Stimulated activated CD4-positive, alpha-beta T cell treated with anti-CD3 and anti-CD28 coated beads, TNF-alpha, amount 100 ng/mL, for 48 hours (primary cell): ENCODE measurements around the gene RORC.

ENCODE experiments used
- DNase-seq, 3 donors: peaks; one replicate each; pipeline ENCODE4 v3.0.0-alpha.2; 2020; ENCODE audit warnings: low read depth in 3 of 3

The RORC gene

DNA sequence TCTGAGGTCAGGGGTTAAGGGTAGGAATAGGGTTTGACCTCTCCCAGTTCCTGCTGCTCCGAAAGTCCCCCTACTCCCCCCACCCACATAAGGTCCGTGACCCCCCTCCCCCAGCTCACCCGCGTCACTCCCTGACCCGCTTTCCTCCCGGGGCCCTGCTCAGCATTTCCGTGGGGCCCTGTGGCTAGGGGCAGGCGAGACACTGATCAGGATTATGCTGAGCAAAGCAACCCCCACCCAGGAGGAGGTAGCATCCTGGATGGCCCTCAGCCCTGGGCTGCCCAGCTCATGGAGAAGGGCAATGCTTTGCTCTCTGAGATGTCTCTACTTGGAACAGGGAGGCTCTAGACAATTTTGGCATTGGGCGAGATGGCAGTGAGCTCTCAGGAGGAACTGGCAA is 3.7 kb downstream of the RORC start:
- no peak for DNase-seq

GRCh38 chr1:151825751-151826660 is 5.6 kb downstream of the RORC start:
- DNase-seq, result no peak

DNA sequence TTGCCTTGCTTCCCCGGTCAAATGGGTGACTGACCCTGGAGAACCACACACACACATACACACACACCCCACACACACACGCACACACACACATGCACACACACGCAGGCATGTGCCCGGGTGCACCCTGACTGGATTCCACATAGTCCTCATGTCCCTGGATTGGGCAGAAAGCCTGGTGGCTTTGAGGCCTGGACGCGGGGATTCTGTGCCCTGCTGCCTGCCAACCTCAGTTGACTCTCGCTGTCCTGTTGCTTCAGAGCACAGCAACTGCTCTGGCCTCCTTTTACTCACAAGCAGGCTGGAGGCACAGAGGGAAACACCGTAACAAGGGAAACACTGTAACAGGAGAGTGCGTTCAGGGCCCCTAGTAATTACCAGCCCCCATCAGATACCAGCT is 6.4 kb downstream of the RORC start:
- no peak for DNase-seq

- DNase-seq, result no peak
Observed at GRCh38 chr1:151823175-151823574, 8.4 kb downstream of the RORC start.

GRCh38 chr1:151822404-151822803 is 9.2 kb downstream of the RORC start:
- DNase-seq, result peak in 1 of 3 donors; percentile 55

DNA sequence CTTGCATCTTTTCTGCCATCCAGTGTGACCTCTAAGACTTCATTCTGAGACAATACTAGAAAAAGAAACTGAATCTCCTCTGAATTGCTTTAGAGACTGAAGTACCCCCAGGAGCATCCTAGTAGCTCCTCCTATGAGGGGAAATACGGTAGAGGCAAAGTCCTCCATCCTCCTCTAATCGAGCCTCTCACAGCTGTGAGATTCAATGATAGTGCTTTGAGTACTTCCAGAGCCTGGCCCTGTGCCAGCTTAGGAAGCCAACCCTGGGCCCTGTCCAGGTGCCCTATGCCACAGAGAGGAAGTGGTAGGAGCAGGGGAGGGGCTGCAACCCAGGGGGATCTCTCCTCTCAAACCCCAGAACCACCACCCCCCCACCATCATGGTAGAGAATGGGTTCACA is 10.7 kb downstream of the RORC start:
- no peak for DNase-seq

GRCh38 chr1:151819976-151820623 is 11.5 kb downstream of the RORC start:
- peak in 1 of 3 donors; percentile 43 for DNase-seq

DNA sequence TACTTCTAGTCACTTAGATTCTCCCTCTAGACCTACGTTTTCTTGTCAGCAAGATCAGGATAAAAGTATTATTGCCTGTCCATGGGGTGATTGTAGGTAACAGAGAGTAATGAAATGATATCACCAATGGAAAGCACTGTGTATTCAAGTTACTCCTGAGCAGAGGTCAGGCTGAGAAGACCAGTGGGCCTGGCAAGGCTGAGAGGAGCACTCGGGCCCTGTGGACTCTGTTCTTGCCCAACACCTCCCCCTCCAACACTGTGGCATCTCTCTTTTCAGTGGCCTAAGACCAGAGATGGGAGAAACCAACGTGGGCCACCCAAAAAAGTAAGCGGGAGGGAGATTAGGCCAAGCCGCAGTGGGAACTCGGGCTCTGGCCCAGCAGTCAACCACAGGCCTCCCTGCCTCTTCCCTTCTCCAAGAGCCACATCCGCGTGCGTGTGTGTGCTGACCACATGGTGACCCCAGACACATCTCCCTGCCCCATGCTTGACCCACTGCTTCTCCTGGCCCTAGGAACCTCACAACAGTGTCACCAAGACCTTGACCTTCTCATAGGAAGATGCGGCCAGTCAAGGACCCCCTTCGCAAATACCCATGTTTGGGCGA is 12.3 kb downstream of the RORC start:
- no peak for DNase-seq

DNA sequence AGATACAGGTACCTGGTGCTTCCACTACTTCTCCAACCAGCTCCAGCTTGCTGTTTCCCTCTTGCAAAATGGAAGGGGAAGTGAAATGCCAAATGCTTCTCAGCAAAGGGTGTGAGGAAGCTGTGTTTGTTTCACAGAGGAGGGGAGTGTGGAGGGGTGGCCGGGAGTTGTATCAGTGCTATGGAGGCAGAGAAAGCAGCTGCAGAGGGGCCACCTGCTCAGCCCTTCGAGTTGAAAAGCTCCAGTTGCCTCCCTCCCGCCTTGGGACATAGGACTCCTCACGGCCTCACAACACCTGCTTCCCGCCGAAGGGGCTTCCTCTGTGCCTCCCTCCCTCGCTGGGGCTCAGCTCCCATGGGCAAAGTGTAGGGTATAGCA is 14.3 kb downstream of the RORC start:
- no peak for DNase-seq

DNA sequence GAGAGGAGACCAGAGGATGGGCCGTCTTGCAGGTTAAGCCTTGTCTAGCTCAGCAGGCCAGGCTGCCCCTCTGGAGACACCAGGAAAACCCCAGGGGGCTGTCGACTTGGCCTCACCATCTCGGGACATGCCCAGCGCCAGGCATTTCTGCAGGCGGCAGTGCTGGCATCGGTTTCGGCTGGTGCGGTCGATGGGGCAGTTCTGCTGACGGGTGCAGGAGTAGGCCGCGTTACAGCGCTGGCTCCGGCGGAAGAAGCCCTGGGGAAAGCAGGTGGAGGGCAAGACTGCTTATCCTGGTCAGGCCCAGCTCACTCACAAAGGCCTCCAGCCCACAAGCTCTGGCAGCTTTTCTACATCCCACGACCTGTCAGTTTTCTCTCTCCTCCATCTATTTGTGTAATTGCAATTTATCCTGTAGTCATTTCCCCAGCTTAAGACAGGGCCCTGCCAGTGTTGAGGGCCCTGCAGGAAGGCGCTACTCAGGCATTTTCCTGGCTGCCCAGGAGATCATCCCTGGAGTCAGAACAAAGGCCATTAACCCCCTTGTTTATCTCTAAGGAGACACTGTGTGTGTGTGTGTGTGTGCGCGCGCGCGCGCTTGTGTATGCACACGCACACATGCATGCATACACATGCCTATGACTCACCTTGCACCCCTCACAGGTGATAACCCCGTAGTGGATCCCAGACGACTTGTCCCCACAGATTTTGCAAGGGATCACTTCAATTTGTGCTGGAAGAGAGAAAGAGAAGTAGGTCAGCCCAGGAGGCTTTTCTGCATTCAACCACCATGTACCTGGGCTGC is 14.9 kb downstream of the RORC start:
- no peak for DNase-seq

DNA sequence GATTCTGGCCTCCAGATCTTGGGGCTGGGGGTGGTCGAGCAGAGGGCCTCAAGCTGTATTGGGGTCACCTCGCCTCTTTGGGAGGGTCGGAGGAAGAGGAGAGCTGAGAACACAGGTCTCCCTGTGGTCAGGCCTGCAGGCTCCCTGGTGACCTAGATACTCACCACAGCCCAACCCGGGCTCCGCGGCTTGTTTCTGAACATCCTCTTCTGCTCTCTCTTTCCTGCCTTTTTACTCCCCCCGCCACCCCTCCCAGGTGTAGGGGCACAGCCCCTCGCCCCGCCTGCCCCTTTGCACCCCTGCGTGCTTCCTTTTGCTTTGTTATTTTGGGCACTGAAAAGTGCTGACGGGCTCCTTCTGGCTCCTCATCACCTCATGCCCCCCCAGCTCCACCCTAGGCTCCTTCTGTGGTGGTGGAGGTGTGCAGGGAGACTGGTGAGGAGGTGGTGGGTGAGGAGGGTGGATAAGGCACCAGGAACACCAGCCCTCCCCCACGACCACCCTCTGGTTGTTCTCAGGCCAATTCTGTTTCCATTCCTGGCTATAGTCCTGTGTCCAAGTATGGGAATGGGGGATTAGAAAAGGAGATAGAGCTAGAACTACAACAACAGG is 15.8 kb downstream of the RORC start:
- DNase-seq, result no peak

GRCh38 chr1:151814971-151815545 is 16.5 kb downstream of the RORC start:
- DNase-seq, result no peak

- no peak for DNase-seq
Observed at GRCh38 chr1:151814426-151814825, 17.2 kb downstream of the RORC start.

DNA sequence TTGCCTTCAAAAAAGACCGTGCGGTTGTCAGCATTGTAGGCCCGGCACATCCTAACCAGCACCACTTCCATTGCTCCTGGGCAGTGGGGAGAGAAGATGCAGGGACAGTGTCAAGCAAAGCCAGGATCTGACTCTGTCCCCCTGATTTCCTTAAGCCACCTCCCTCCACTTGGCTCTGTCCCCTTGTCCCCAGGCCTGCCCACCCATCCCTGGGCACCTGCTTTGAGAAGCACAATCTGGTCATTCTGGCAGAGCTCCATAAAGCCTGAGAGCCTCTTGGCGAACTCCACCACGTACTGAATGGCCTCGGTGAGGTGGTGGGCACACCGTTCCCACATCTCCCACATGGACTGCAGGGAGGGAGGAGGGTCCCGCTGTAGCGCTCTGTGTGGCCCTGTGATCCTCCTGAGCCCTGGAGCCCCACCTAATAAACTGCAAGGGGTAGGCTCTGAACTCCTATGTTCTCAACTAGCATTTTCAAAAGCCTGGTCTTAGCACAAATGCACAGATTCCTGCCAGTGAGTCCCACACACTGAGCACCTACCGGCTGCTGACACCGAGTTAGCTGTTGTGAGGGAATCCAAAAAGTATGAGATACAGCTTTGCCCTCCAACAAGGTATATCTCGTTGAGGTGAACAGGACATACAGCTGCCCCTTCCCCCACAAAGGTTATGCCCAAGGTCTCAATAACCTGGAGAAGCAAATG is 18.2 kb downstream of the RORC start:
- no peak for DNase-seq

DNA sequence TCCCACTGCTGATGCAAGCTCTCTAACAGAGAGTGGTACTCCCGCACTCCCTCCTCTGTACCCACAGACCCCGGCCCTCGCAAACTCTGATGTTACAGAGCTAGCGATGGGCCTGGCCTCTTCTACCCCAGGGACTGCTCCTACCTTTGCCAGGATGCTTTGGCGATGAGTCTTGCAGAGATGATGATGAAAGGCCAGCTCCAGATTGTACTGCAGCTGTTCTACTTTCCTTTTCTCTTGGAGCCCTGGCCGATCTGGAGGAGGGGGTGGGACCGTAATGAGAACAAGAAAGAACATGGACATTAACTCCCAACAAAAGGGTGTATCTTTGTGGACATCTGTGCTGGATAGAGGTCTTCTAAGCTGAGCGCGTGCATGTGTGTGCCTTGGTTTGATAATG is 20.4 kb downstream of the RORC start:
- no peak for DNase-seq

DNA sequence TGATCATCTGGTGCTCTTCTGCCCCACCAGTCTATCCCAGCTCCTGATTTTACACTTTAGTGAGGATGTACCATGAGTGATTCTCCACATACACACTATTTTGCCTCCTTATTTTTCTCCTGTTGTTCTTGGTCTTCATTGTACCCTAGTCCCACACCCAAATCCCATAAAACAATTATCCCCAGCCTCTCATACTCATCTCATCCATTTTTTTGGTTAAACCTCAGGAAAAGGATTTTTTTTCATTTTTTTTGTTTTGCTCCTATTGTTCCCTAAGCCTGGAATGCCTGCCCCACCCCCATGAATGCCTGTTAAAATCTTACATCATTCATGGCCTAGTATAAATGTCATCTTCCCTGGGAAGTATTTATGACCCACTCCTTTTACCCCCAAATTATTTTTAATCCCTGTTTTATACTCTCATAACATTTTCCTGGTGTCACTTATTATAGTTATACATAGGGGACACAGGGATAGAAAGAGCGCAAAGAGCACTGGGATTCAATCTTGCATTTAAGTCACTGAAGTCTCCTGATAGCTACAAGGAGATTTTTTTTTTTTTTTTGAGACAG is 21.5 kb downstream of the RORC start:
- no peak for DNase-seq

DNA sequence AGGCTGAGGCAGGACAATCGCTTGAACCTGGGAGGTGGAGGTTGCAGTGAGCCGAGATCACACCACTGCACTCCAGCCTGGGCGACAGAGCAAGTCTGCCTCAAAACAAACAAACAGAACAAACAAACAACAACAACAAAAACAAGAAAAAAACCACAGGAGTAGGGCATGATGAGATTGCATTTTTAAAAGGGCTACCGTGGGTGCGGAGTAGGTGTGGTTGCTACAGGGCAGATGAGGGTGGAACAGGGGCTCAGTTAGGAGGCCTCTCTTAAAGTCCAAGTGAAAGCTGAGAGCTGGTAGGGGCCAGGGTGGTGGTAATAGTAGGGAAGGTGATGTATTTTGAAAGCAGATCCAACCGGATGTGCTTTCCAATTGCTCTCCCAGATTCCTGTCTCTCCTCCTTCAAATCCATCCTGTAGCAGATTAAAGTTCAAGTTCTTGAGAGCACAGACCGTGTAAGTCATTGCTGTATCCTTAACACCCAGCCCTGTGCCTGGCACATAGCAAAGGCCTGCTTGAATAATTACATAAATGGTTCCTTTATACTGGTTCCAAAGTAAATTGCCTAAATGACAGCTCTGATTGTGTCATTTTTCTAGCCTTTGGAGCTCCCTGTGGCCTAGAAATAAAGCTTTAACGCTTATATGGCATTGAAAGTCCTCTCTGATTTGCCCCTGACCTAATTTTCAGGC is 22.2 kb downstream of the RORC start:
- no peak for DNase-seq

- no peak for DNase-seq
Observed at GRCh38 chr1:151807766-151808165, 23.8 kb downstream of the RORC start.

- DNase-seq, result no peak
Observed at GRCh38 chr1:151807131-151807530, 24.5 kb downstream of the RORC start.

- DNase-seq, result no peak
Observed at GRCh38 chr1:151806170-151806569, 25.4 kb downstream of the RORC start.
